ENCODE results near the gene RCVRN.

Gene RCVRN

GRCh38 chr17:9874722-9875121 is 30.3 kb downstream of the RCVRN start:
- Histone ChIP-seq H3K9ac (no peak overlapping the region), H3K4me2 (no peak overlapping the region), H3K4me1 (ENCODE audit: low read depth, poor library complexity, severe bottlenecking) (no peaks in the 10 kb centered on the region), H3K79me2 (ENCODE audit: insufficient read depth, low read depth) (no peaks in the 10 kb centered on the region), H3K27ac (no peak overlapping the region), H3K27me3 (ENCODE audit: insufficient read depth, low read depth) (no peaks in the 10 kb centered on the region), H2AFZ (ENCODE audit: low read depth) (no peak overlapping the region), H3K36me3 (ENCODE audit: insufficient read depth) (no peaks in the 10 kb centered on the region), H3K4me3 (IDR thresholded peaks at IDR 0.05; ENCODE audit: insufficient read depth, low read depth, low read length) (no peak overlapping the region), H4K20me1 (ENCODE audit: insufficient read depth) (no peaks in the 10 kb centered on the region)
- no peak for TF ChIP-seq CTCF (conservative IDR thresholded peaks at IDR 0.05; ENCODE audit: low read depth, low read length)

- H3K36me3 ChIP-seq (ENCODE audit: insufficient read depth), result no peaks in the 10 kb centered on the region
- H3K4me1 ChIP-seq (ENCODE audit: low read depth, poor library complexity, severe bottlenecking), result no peaks in the 10 kb centered on the region
- no peak for TF ChIP-seq CTCF (conservative IDR thresholded peaks at IDR 0.05; ENCODE audit: low read depth, low read length)
- H3K79me2 ChIP-seq (ENCODE audit: insufficient read depth, low read depth), result no peaks in the 10 kb centered on the region
- no peak overlapping the region for H3K9ac ChIP-seq
- no peak overlapping the region for H3K4me2 ChIP-seq
- H3K27me3 ChIP-seq (ENCODE audit: insufficient read depth, low read depth), result no peaks in the 10 kb centered on the region
- no peak overlapping the region for H3K27ac ChIP-seq
- no peaks in the 10 kb centered on the region for H4K20me1 ChIP-seq (ENCODE audit: insufficient read depth)
- no peak overlapping the region for H2AFZ ChIP-seq (ENCODE audit: low read depth)
- H3K4me3 ChIP-seq (IDR thresholded peaks at IDR 0.05; ENCODE audit: insufficient read depth, low read depth, low read length), result no peak overlapping the region
These were observed 32.2 kb downstream of the RCVRN start for GRCh38 chr17:9872852-9873251.

- Histone ChIP-seq H3K9ac (no peak overlapping the region), H2AFZ (ENCODE audit: low read depth) (no peak overlapping the region), H3K4me2 (no peak overlapping the region), H4K20me1 (ENCODE audit: insufficient read depth) (no peaks in the 10 kb centered on the region), H3K27me3 (ENCODE audit: insufficient read depth, low read depth) (no peaks in the 10 kb centered on the region), H3K4me3 (IDR thresholded peaks at IDR 0.05; ENCODE audit: insufficient read depth, low read depth, low read length) (no peak overlapping the region), H3K79me2 (ENCODE audit: insufficient read depth, low read depth) (no peaks in the 10 kb centered on the region), H3K4me1 (ENCODE audit: low read depth, poor library complexity, severe bottlenecking) (no peaks in the 10 kb centered on the region), H3K36me3 (ENCODE audit: insufficient read depth) (no peaks in the 10 kb centered on the region), H3K27ac (no peak overlapping the region)
- no peak for TF ChIP-seq CTCF (conservative IDR thresholded peaks at IDR 0.05; ENCODE audit: low read depth, low read length)
These were observed 36.5 kb downstream of the RCVRN start for GRCh38 chr17:9868552-9868951.

- H3K27me3 ChIP-seq (ENCODE audit: insufficient read depth, low read depth), result no peaks in the 10 kb centered on the region
- no peak for TF ChIP-seq CTCF (conservative IDR thresholded peaks at IDR 0.05; ENCODE audit: low read depth, low read length)
- no peak overlapping the region for H3K4me2 ChIP-seq
- no peaks in the 10 kb centered on the region for H3K4me1 ChIP-seq (ENCODE audit: low read depth, poor library complexity, severe bottlenecking)
- H4K20me1 ChIP-seq (ENCODE audit: insufficient read depth), result no peaks in the 10 kb centered on the region
- no peaks in the 10 kb centered on the region for H3K36me3 ChIP-seq (ENCODE audit: insufficient read depth)
- H3K79me2 ChIP-seq (ENCODE audit: insufficient read depth, low read depth), result no peaks in the 10 kb centered on the region
- no peak overlapping the region for H3K27ac ChIP-seq
- no peak overlapping the region for H3K9ac ChIP-seq
- H3K4me3 ChIP-seq (IDR thresholded peaks at IDR 0.05; ENCODE audit: insufficient read depth, low read depth, low read length), result no peak overlapping the region
- H2AFZ ChIP-seq (ENCODE audit: low read depth), result no peak overlapping the region
These were observed 39.5 kb downstream of the RCVRN start for GRCh38 chr17:9865586-9865985.

GRCh38 chr17:9862949-9863348 is 42.1 kb downstream of the RCVRN start:
- no peaks in the 10 kb centered on the region for H4K20me1 ChIP-seq (ENCODE audit: insufficient read depth)
- no peak overlapping the region for H2AFZ ChIP-seq (ENCODE audit: low read depth)
- no peaks in the 10 kb centered on the region for H3K36me3 ChIP-seq (ENCODE audit: insufficient read depth)
- H3K4me3 ChIP-seq (IDR thresholded peaks at IDR 0.05; ENCODE audit: insufficient read depth, low read depth, low read length), result no peak overlapping the region
- H3K79me2 ChIP-seq (ENCODE audit: insufficient read depth, low read depth), result no peaks in the 10 kb centered on the region
- H3K4me1 ChIP-seq (ENCODE audit: low read depth, poor library complexity, severe bottlenecking), result no peaks in the 10 kb centered on the region
- no peak overlapping the region for H3K27ac ChIP-seq
- no peak overlapping the region for H3K4me2 ChIP-seq
- H3K27me3 ChIP-seq (ENCODE audit: insufficient read depth, low read depth), result no peaks in the 10 kb centered on the region
- TF ChIP-seq CTCF (conservative IDR thresholded peaks at IDR 0.05; ENCODE audit: low read depth, low read length), result no peak
- H3K9ac ChIP-seq, result no peak overlapping the region

All from KMS-11 (cell line).